Measurements from ENCODE around the gene MRPL32. TPM values are rescaled to one million over a fixed set of nuclear protein-coding genes. Genes with fewer than 3 reads are reported as not detected.

MRPL32 gene
- total RNA-seq, 1 donor from 2014 or later, result 52.6 TPM

DNA sequence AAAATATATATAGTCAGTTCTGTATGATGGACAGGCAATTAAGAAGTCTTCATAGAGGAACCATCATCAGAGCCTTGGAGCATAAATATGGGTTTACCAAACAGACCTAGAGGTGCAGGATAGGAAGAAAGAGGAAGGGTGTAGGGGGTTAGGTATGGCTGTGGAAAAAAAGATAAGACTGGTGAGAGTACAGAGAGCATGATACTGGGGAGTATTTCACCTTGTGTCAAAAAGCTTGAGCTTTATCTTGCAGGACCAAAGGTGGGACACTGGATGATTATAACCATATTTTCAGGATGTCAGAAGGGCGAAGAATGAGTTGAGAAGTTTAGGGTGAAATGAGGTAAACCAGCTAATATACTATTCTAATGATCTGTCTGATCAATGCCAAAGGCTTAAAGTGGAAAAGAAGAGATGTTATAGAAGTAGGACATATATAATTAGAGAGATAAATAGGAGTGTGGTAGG lies 54.6 kb downstream of the MRPL32 start:
- no peak for DNase-seq (ENCODE audit: low read depth, low spot score)
- Mint-ChIP-seq H3K27me3 (ENCODE audit: low read depth) (peaks cover 4% of the 10 kb centered on the region), H3K4me1 (peaks cover 8% of the 10 kb centered on the region), H3K27ac (ENCODE audit: unreplicated experiment) (no peak overlapping the region), H3K36me3 (ENCODE audit: low read depth) (peaks cover 4% of the 10 kb centered on the region), H3K9me3 (peaks cover 13% of the 10 kb centered on the region), H3K4me3 (no peak overlapping the region)
- TF ChIP-seq, protein P1, sequence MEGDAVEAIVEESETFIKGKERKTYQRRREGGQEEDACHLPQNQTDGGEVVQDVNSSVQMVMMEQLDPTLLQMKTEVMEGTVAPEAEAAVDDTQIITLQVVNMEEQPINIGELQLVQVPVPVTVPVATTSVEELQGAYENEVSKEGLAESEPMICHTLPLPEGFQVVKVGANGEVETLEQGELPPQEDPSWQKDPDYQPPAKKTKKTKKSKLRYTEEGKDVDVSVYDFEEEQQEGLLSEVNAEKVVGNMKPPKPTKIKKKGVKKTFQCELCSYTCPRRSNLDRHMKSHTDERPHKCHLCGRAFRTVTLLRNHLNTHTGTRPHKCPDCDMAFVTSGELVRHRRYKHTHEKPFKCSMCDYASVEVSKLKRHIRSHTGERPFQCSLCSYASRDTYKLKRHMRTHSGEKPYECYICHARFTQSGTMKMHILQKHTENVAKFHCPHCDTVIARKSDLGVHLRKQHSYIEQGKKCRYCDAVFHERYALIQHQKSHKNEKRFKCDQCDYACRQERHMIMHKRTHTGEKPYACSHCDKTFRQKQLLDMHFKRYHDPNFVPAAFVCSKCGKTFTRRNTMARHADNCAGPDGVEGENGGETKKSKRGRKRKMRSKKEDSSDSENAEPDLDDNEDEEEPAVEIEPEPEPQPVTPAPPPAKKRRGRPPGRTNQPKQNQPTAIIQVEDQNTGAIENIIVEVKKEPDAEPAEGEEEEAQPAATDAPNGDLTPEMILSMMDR (conservative IDR thresholded peaks at IDR 0.05), result no peak

Other genes with a start within 250 kb of the MRPL32 start
- gene C7orf25, start 20.3 kb upstream of the MRPL32 start, total RNA-seq, result 3.7 and 6.9 TPM in 2 replicates
- gene PSMA2, start 202 bp upstream of the MRPL32 start, total RNA-seq, result 128 and 130 TPM in 2 replicates
- gene HECW1, start 180.3 kb downstream of the MRPL32 start, total RNA-seq, result 2.8 and 3.6 TPM in 2 replicates